ENCODE data around the gene UTF1. TPM values are rescaled to one million over a fixed set of nuclear protein-coding genes. Genes with fewer than 3 reads are reported as not detected.

The UTF1 gene
- total RNA-seq, 2 donors from 2014 or later, result not detected

GRCh38 chr10:133212853-133213494 lies 17.0 kb upstream of the UTF1 start:
- Histone ChIP-seq H3K9me3 (no peaks in the 10 kb centered on the region), H3K27me3 (no peaks in the 10 kb centered on the region), H3K27ac (no peak overlapping the region), H3K4me3 (no peak overlapping the region), H3K36me3 (no peaks in the 10 kb centered on the region), H3K4me1 (no peaks in the 10 kb centered on the region)
- DNase-seq (ENCODE audit: low spot score), result no peak
- TF ChIP-seq CTCF (IDR thresholded peaks at IDR 0.05), result no peak

GRCh38 chr10:133213641-133214467 lies 16.2 kb upstream of the UTF1 start:
- no peak overlapping the region for H3K27ac ChIP-seq
- H3K27me3 ChIP-seq, result no peaks in the 10 kb centered on the region
- H3K9me3 ChIP-seq, result no peaks in the 10 kb centered on the region
- no peak overlapping the region for H3K4me3 ChIP-seq
- no peak for TF ChIP-seq CTCF (IDR thresholded peaks at IDR 0.05)
- DNase-seq (ENCODE audit: low spot score), result no peak
- no peaks in the 10 kb centered on the region for H3K4me1 ChIP-seq
- H3K36me3 ChIP-seq, result no peaks in the 10 kb centered on the region

DNA sequence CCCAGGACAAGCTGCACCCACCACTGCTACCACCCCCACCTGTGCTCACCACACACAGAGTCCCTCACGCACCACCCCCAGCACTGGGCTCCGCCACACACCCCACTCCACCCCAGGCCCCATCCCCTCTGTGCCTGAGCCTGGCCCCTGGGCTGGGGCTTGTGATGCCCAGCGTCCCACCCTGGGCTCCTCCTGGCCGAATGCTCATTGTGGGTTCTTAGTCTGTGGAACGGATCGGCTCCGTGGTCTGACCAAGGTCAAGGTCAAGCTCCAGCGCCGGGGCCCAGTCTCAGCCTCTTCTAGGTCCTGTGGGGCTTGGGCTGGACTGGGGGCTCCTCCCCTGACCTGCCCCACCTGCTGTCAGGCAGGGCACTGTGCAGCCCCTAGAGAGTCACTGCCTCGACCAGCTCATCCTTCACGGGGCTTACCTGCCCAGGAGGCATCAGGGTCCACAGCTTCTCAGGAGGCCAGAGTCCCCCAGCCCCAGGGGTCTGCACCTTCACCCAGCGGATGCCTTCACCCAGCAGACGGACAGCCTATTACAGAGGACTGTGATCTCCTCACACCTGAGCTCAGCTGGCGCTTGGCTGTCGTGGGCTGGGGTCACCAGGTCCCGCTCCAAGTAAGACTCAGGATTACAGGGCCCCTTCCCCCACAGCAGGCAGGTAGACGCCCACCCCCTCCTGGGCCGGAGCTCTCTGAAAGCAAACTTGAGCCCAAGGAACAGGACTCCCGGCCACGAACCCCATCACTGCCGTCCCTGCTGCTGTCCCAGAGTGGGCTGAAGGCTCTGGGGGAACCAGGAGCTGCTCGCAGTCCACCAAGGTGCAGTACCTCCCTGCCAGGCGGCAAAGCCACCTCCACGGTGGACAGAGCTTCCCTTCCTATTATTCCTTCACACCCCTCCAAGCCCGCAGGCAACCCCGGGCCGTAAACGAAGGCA lies 15.3 kb upstream of the UTF1 start:
- H3K4me3 ChIP-seq, result no peak overlapping the region
- DNase-seq (ENCODE audit: low spot score), result no peak
- no peak overlapping the region for H3K27ac ChIP-seq
- H3K36me3 ChIP-seq, result no peaks in the 10 kb centered on the region
- peaks cover 0 to 1% of the 10 kb centered on the region in 2 donors for H3K27me3 ChIP-seq
- H3K9me3 ChIP-seq, result no peaks in the 10 kb centered on the region
- no peak for TF ChIP-seq CTCF (IDR thresholded peaks at IDR 0.05)
- no peaks in the 10 kb centered on the region for H3K4me1 ChIP-seq

DNA sequence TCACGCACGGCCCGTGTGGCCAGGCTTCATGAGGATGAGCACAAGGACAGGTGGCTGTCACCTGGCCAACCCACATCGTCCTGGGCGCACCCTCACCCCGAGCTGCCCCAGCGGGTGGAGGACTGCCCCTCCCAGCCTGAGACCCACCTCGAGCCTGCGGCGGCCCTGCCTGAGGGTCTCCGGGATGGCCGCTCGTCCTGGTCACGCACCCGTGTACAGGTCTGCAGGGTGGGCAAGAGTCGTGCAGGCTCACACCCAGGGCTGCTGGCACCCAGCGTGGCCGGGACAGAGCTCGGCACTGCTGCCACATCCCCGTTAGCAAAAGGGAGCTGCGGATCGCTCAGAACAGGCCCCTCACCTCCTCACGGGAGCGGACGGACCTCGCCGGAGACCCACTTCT lies 14.4 kb upstream of the UTF1 start:
- Histone ChIP-seq H3K36me3 (no peaks in the 10 kb centered on the region), H3K27me3 (peaks cover 0 to 3% of the 10 kb centered on the region in 2 donors), H3K9me3 (no peaks in the 10 kb centered on the region), H3K4me1 (no peaks in the 10 kb centered on the region), H3K27ac (no peak overlapping the region), H3K4me3 (no peak overlapping the region)
- no peak for TF ChIP-seq CTCF (IDR thresholded peaks at IDR 0.05)
- DNase-seq (ENCODE audit: low spot score), result no peak

- no peaks in the 10 kb centered on the region for H3K4me1 ChIP-seq
- H3K4me3 ChIP-seq, result no peak overlapping the region
- H3K36me3 ChIP-seq, result no peaks in the 10 kb centered on the region
- peaks cover 0 to 3% of the 10 kb centered on the region in 2 donors for H3K27me3 ChIP-seq
- DNase-seq (ENCODE audit: low spot score), result no peak
- TF ChIP-seq CTCF (IDR thresholded peaks at IDR 0.05), result no peak
- no peak overlapping the region for H3K27ac ChIP-seq
- no peaks in the 10 kb centered on the region for H3K9me3 ChIP-seq
These were observed 13.2 kb upstream of the UTF1 start for GRCh38 chr10:133216776-133217175.
